Transverse colon (tissue), 4 donors: ENCODE data around the gene OXCT1. TPM values are rescaled to one million over a fixed set of nuclear protein-coding genes. Genes with fewer than 3 reads are reported as not detected.

Experiments used
- DNase-seq: peaks from one replicate; pipeline ENCODE4 v3.0.0-alpha.2; 2019
- H3K27ac ChIP-seq, 4 donors: fragments of 200-600 bp; sonication (generic); 2 replicates each; pipeline ENCODE4 v1.5.1; 2016 to 2018; ENCODE audit warnings: inconsistent platforms in 4 of 4
- H3K27me3 ChIP-seq: fragments of 200-600 bp; sonication (generic); 2 replicates; pipeline ENCODE4 v1.5.1; 2017; ENCODE audit warnings: inconsistent platforms
- H3K36me3 ChIP-seq, 4 donors: fragments of 200-600 bp; sonication (generic); 2 replicates each; pipeline ENCODE4 v1.5.1; 2017 to 2019; ENCODE audit warnings: inconsistent platforms in 4 of 4
- H3K4me1 ChIP-seq, 4 donors: fragments of 200-600 bp; sonication (generic); 2 replicates each; pipeline ENCODE4 v1.5.1; 2017 to 2020; ENCODE audit warnings: inconsistent platforms in 4 of 4
- H3K4me3 ChIP-seq, 4 donors: fragments of 200-600 bp; sonication (generic); 1 replicate in 1 of 4; 2 replicates in 3 of 4; pipeline versions ENCODE4 v1.5.1 to v1.6.1; 2017 to 2019; ENCODE audit warnings: inconsistent platforms in 4 of 4
- H3K9me3 ChIP-seq, 2 donors: fragments of 200-600 bp; sonication (generic); 2 replicates each; pipeline ENCODE4 v1.5.1; 2017 to 2019; ENCODE audit warnings: inconsistent platforms in 2 of 2
- EP300 ChIP-seq: sonication (generic); formaldehyde crosslinking; IDR thresholded peaks from one replicate; pipeline ENCODE4 v1.6.1; 2017; ENCODE audit warnings: antibody characterized with exemption, low read depth
- POLR2A ChIP-seq: fragments of 450-650 bp; IDR thresholded peaks from one replicate; pipeline ENCODE4 v1.6.1; 2016; ENCODE audit warnings: antibody characterized with exemption, mild to moderate bottlenecking, moderate library complexity
- POLR2AphosphoS5 ChIP-seq, 3 donors: sonication (generic); formaldehyde crosslinking; IDR thresholded peaks; one replicate each; pipeline ENCODE4 v1.6.1; 2016; ENCODE audit warnings: antibody characterized with exemption in 3 of 3
- WGBS, 2 donors: methylation state at CpG; one replicate each; pipeline ENCODE4 v1.1.5; 2018; ENCODE audit warnings: low coverage in 1 of 2; 5-methylcytosine and 5-hydroxymethylcytosine counted together
- in situ Hi-C, 4 donors: fragments of 200-750 bp; cut with MboI; loops; one replicate each; pipeline versions ENCODE4 v1.15.0 to v1.15.1; 2017; ENCODE audit warnings: low sequenced_read_pairs in 3 of 4, low pct_ligation_motif_present in 1 of 4, low pct_unique_long_range_greater_than_20kb in 1 of 4
- intact Hi-C: fragments of 100-400 bp; cut with DNase I; formaldehyde crosslinking; loops from one replicate; pipeline ENCODE4 v1.15.1; 2023; ENCODE audit warnings: low total_unique reads
- total RNA-seq, 4 donors: library from RNA; depleted of rRNA; stranded (reverse); fragments of >200 nt; gene quantifications; one replicate each; pipeline ENCODE4 v1.1.0, GENCODE V29; 2016
- TF ChIP-seq, protein P1 (sequence below), 5 experiments: fragments of 200-600 bp in 3 of 5; fragments of 450-650 bp in 2 of 5; sonication (generic) in 3 of 5; IDR thresholded peaks; 1 replicate in 2 of 5; 2 replicates in 3 of 5; pipeline ENCODE4 v1.5.1; 2016 to 2017; ENCODE audit warnings: antibody characterized with exemption in 5 of 5, inconsistent platforms in 3 of 5, mild to moderate bottlenecking in 2 of 5, moderate library complexity in 1 of 5

The OXCT1 gene
- total RNA-seq, 4 donors from 2014 or later: 7.4 to 12.7 (median 8.4) TPM

- in situ Hi-C loops: no loop called here
- no peak overlapping the region for H3K27ac ChIP-seq
- H3K27me3 ChIP-seq: no peaks in the 10 kb centered on the region
- TF ChIP-seq POLR2A (no peak), POLR2AphosphoS5 (IDR thresholded peaks at IDR 0.05) (no peak), EP300 (no peak)
- TF ChIP-seq, protein P1, sequence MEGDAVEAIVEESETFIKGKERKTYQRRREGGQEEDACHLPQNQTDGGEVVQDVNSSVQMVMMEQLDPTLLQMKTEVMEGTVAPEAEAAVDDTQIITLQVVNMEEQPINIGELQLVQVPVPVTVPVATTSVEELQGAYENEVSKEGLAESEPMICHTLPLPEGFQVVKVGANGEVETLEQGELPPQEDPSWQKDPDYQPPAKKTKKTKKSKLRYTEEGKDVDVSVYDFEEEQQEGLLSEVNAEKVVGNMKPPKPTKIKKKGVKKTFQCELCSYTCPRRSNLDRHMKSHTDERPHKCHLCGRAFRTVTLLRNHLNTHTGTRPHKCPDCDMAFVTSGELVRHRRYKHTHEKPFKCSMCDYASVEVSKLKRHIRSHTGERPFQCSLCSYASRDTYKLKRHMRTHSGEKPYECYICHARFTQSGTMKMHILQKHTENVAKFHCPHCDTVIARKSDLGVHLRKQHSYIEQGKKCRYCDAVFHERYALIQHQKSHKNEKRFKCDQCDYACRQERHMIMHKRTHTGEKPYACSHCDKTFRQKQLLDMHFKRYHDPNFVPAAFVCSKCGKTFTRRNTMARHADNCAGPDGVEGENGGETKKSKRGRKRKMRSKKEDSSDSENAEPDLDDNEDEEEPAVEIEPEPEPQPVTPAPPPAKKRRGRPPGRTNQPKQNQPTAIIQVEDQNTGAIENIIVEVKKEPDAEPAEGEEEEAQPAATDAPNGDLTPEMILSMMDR (IDR thresholded peaks at IDR 0.05): no peak
- H3K4me1 ChIP-seq: no peaks in the 10 kb centered on the region
- H3K9me3 ChIP-seq: no peaks in the 10 kb centered on the region
- no peaks in the 10 kb centered on the region for H3K36me3 ChIP-seq
- no peak for DNase-seq
- H3K4me3 ChIP-seq: no peak overlapping the region
- intact Hi-C loops: no loop called here
Observed at GRCh38 chr5:41764650-41765049, 105.6 kb downstream of the OXCT1 start.

DNA sequence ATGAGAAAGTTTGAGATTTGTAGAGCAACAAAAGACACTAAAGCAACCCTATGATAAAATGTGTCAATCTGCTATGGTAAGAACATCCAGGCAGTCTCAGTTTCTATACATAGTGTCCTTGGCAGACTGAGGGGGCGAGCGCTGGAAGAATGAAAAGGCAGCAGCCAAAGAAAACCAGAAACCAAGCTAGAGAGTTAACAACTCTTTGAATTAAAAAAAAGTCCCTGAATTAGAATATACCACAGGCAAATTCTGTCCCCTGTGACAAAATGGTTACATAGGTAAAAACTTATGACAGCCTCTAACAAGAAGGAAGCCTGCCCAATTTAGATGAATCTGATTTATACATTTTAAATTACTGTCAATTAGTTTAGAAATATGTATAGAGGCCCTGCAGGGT, 106.7 kb downstream of the OXCT1 start:
- DNase-seq: no peak
- no peaks in the 10 kb centered on the region for H3K9me3 ChIP-seq
- no peak overlapping the region for H3K27ac ChIP-seq
- in situ Hi-C loops: no loop called here
- no peaks in the 10 kb centered on the region for H3K27me3 ChIP-seq
- no peaks in the 10 kb centered on the region for H3K36me3 ChIP-seq
- H3K4me1 ChIP-seq: no peaks in the 10 kb centered on the region
- TF ChIP-seq EP300: no peak
- no peak for TF ChIP-seq POLR2AphosphoS5 (IDR thresholded peaks at IDR 0.05)
- TF ChIP-seq POLR2A: no peak
- TF ChIP-seq, protein P1 (IDR thresholded peaks at IDR 0.05): no peak
- no peak overlapping the region for H3K4me3 ChIP-seq
- intact Hi-C loops: loop anchor here (2.0 kb wide), 1 partner anchor 43 kb away; no protein-coding TSS in a partner anchor
- 60 to 92% methylated on average over 1 to 2 of the region's 2 CpGs for WGBS, 2 donors

- in situ Hi-C loops (no loop called here), intact Hi-C loops (loop anchor here (2.0 kb wide), 1 partner anchor 44 kb away; no protein-coding TSS in a partner anchor)
- Histone ChIP-seq H3K4me3 (no peak overlapping the region), H3K4me1 (no peaks in the 10 kb centered on the region), H3K27ac (no peak overlapping the region), H3K36me3 (no peaks in the 10 kb centered on the region), H3K27me3 (no peaks in the 10 kb centered on the region), H3K9me3 (no peaks in the 10 kb centered on the region)
- TF ChIP-seq, protein P1 (IDR thresholded peaks at IDR 0.05): no peak
- no peak for TF ChIP-seq EP300
- TF ChIP-seq POLR2AphosphoS5 (IDR thresholded peaks at IDR 0.05): no peak
- no peak for TF ChIP-seq POLR2A
- DNase-seq: no peak
- WGBS, 2 donors: 56 to 67% methylated on average over 3 of the region's 3 CpGs
Observed at GRCh38 chr5:41763081-41763480, 107.1 kb downstream of the OXCT1 start.

DNA sequence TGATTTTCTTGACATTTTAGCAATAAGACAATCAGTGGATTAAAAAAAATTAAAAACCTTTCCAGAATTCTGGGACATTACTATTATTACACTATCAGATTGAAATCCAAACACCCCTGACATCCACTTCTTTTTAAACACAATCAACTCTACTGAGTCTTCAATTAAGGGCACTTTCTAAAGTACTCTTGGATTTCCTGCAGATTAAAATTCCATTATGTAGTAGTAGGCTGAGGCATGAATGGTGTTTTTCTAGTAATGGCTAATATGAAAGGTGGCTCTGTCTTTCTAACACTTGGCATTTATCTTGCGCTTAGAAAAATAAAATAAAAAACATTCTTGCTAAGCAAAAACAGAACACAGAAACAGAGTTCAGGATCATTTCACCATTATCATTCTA, 107.8 kb downstream of the OXCT1 start:
- H3K27ac ChIP-seq: no peak overlapping the region
- in situ Hi-C loops: no loop called here
- no peaks in the 10 kb centered on the region for H3K4me1 ChIP-seq
- intact Hi-C loops: loop anchor here (2.0 kb wide), 1 partner anchor 44 kb away; no protein-coding TSS in a partner anchor
- DNase-seq: no peak
- H3K36me3 ChIP-seq: no peaks in the 10 kb centered on the region
- TF ChIP-seq, protein P1 (IDR thresholded peaks at IDR 0.05): no peak
- no peak for TF ChIP-seq POLR2A
- no peak for TF ChIP-seq EP300
- TF ChIP-seq POLR2AphosphoS5 (IDR thresholded peaks at IDR 0.05): no peak
- no peak overlapping the region for H3K4me3 ChIP-seq
- 83 to 94% methylated on average over 1 of the region's 1 CpG for WGBS, 2 donors
- H3K27me3 ChIP-seq: no peaks in the 10 kb centered on the region
- H3K9me3 ChIP-seq: no peaks in the 10 kb centered on the region
